ENCODE measurements around the gene DPH3. TPM values are rescaled to one million over a fixed set of nuclear protein-coding genes. Genes with fewer than 3 reads are reported as not detected.

DPH3 gene
- total RNA-seq, 4 donors from 2014 or later, result 18.4 to 27.1 (median 19.6) TPM

DNA sequence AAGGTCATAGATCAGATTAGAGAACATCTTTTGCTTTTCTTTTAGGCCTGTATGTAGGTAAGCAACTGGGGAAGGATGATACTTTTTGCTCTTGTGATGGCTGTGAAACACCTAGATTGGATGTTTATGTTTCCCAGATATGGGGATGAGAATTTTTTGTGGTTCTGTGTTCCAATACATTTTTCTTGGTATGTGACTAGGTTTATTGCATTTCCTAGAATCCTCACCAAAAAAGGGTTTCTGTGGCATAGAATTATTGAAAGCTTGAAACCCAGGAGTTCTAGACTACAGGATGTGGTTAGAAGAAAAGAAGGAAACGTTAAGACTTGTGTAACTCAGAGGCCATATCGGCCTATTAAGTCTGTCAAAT is 26.1 kb upstream of the DPH3 start:
- TF ChIP-seq CTCF (IDR thresholded peaks at IDR 0.05), result no peak
- no peak for TF ChIP-seq POLR2A (IDR thresholded peaks at IDR 0.05)
- Histone ChIP-seq H3K36me3 (no peaks in the 10 kb centered on the region), H3K27me3 (no peaks in the 10 kb centered on the region), H3K27ac (peak overlapping the region in 2 of 3 donors; percentile 2 to 18), H3K9me3 (no peaks in the 10 kb centered on the region), H3K4me1 (peaks cover 5 to 6% of the 10 kb centered on the region in 2 donors), H3K4me3 (replicated peaks in 1 of 3) (no peak overlapping the region)
- 64 to 80% methylated on average over 2 of the region's 2 CpGs for WGBS, 2 donors
- DNase-seq, result no peak
- intact Hi-C loops (cut with DNase I), result loop anchor here (5.0 kb wide), 1 partner anchor 226 kb away; no protein-coding TSS in a partner anchor

DNA sequence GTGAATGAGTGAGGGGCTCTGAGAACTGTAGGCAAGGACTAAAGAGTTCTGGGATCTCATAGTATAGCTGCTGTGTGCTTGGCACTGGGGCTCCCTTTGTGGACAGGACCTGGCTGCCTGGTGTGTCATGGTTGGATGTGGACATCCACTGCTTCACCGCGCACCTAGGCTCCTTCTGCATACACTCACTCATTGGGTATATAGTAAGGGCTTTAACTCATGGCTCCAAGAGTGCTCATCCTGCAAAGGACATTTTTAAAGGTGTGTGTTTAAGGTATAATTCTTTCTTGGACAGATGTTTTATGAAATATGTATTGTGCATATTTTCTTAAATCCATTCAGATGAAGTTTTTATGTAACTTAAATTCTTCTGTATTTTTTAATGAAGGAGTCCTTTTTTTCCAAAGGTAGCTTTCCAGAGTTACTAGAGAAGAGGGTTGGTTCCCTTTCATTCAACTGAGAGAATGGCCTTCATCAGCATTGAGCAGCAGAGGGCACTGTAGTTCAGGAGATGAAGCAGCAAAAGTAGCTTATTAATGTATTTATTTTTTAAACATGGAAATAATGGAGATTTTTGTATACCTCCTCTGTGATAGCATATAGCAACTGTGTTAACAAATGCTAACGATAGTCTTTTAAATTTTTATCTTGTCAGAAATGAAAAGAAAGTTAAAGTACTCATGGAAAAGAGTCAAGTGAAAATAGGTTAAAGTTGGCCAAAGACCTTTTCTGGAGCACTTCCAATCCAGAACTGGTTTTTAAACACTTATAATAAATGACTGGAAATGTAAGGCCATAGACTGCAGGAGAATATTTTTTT is 25.5 kb upstream of the DPH3 start:
- TF ChIP-seq CTCF (IDR thresholded peaks at IDR 0.05) (peak; percentile 50 to 98 (median 82)), POLR2A (IDR thresholded peaks at IDR 0.05) (no peak)
- intact Hi-C loops (cut with DNase I), result loop anchor here (5.0 kb wide), 1 partner anchor 227 kb away; no protein-coding TSS in a partner anchor
- WGBS, 2 donors, result 54% methylated on average over 3 of the region's 3 CpGs

GRCh38 chr3:16289144-16289889 is 24.6 kb upstream of the DPH3 start:
- 95% methylated on average over 2 of the region's 2 CpGs for WGBS, 2 donors
- TF ChIP-seq CTCF (IDR thresholded peaks at IDR 0.05) (no peak), POLR2A (IDR thresholded peaks at IDR 0.05) (no peak)
- Histone ChIP-seq H3K27ac (no peak overlapping the region), H3K36me3 (no peaks in the 10 kb centered on the region), H3K4me3 (replicated peaks in 1 of 3) (no peak overlapping the region), H3K4me1 (peaks cover 5 to 6% of the 10 kb centered on the region in 2 donors), H3K9me3 (no peaks in the 10 kb centered on the region), H3K27me3 (no peaks in the 10 kb centered on the region)
- no peak for DNase-seq
- intact Hi-C loops (cut with DNase I), result loop anchor here (2.0 kb wide), 1 partner anchor 261 kb away; no protein-coding TSS in a partner anchor

More for the DNA sequence above, 25.5 kb upstream of the DPH3 start:
- Histone ChIP-seq H3K27me3 (no peaks in the 10 kb centered on the region), H3K4me3 (replicated peaks in 1 of 3) (no peak overlapping the region), H3K4me1 (peaks cover 5 to 6% of the 10 kb centered on the region in 2 donors), H3K9me3 (no peaks in the 10 kb centered on the region), H3K36me3 (no peaks in the 10 kb centered on the region), H3K27ac (peak overlapping the region in 1 of 3 donors; percentile 18)
- DNase-seq, result peak; percentile 58 to 65

DNA sequence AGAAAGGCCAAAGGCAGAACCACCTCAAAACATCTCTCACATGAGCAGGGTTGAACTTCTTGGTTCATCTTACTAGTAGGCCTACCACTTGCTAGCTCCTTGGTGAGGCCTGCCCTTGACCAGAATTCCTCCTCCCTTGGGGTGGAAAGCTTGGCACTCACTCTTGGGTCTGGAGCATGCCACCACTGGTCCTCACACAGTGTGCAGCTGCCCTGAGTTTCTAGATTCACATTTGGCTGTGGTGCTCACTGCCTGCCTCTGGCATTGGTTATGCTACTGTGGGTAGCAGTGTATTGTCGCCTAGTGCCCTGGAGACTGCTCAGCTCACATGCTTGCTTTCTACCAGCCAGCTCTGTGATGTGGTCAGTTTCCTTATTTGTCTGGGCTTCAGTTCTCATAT is 23.9 kb upstream of the DPH3 start:
- no peaks in the 10 kb centered on the region for H3K27me3 ChIP-seq
- no peak overlapping the region for H3K27ac ChIP-seq
- no peaks in the 10 kb centered on the region for H3K9me3 ChIP-seq
- no peak overlapping the region for H3K4me3 ChIP-seq (replicated peaks in 1 of 3)
- H3K4me1 ChIP-seq, result peaks cover 5 to 6% of the 10 kb centered on the region in 2 donors
- H3K36me3 ChIP-seq, result no peaks in the 10 kb centered on the region
- TF ChIP-seq CTCF (IDR thresholded peaks at IDR 0.05), result no peak
- no peak for TF ChIP-seq POLR2A (IDR thresholded peaks at IDR 0.05)
- WGBS, 2 donors, result 77 to 82% methylated on average over 1 of the region's 1 CpG
- intact Hi-C loops (cut with DNase I), result loop anchor here (2.0 kb wide), 1 partner anchor 262 kb away; no protein-coding TSS in a partner anchor
- no peak for DNase-seq
